HUES48 (cell line): Measurements from ENCODE around the gene RNU1-3.
"Not testable (repeated sequence)": the region's sequence is repeated elsewhere in the genome, so short reads cannot be mapped to it uniquely, and the experiment has no call there.

Experiments
- H3K27ac ChIP-seq: one replicate; pipeline ENCODE4 v1.7.0; 2013; ENCODE audit warnings: low read depth, low read length, inconsistent platforms
- H3K27me3 ChIP-seq: 2 replicates; pipeline ENCODE4 v1.6.1; 2013; ENCODE audit warnings: mild to moderate bottlenecking, low read length; ENCODE audit not compliant: control insufficient read depth, insufficient read depth
- H3K36me3 ChIP-seq: 2 replicates; pipeline ENCODE4 v1.6.1; 2013; ENCODE audit warnings: low read length; ENCODE audit not compliant: control insufficient read depth, insufficient read depth
- H3K4me1 ChIP-seq: 2 replicates; pipeline ENCODE4 v1.6.1; 2013; ENCODE audit warnings: mild to moderate bottlenecking, low read length; ENCODE audit not compliant: control insufficient read depth, insufficient read depth
- H3K4me3 ChIP-seq: 2 replicates; pipeline ENCODE4 v1.5.1; 2013; ENCODE audit warnings: mild to moderate bottlenecking, low read depth, low read length
- H3K9ac ChIP-seq: 2 replicates; pipeline ENCODE4 v1.6.1; 2013; ENCODE audit warnings: mild to moderate bottlenecking, low read depth, low read length, moderate library complexity
- H3K9me3 ChIP-seq: 2 replicates; pipeline ENCODE4 v1.6.1; 2013; ENCODE audit warnings: low read length; ENCODE audit not compliant: control insufficient read depth, insufficient read depth

The RNU1-3 gene

GRCh38 chr1:16692717-16693448 is 26.1 kb upstream of the RNU1-3 start:
- H3K27me3 ChIP-seq, result peaks cover 20% of the 10 kb centered on the region
- not testable (repeated sequence) for H3K36me3 ChIP-seq, H3K4me3 ChIP-seq, H3K4me1 ChIP-seq, H3K9me3 ChIP-seq, H3K9ac ChIP-seq, H3K27ac ChIP-seq

- not testable (repeated sequence) for H3K9me3 ChIP-seq, H3K27ac ChIP-seq, H3K9ac ChIP-seq, H3K4me1 ChIP-seq, H3K4me3 ChIP-seq, H3K36me3 ChIP-seq
- H3K27me3 ChIP-seq, result peaks cover 18% of the 10 kb centered on the region
Measured at GRCh38 chr1:16692283-16692682, 25.5 kb upstream of the RNU1-3 start.

- not testable (repeated sequence) for H3K27ac ChIP-seq, H3K9ac ChIP-seq, H3K4me3 ChIP-seq, H3K36me3 ChIP-seq, H3K9me3 ChIP-seq, H3K4me1 ChIP-seq
- H3K27me3 ChIP-seq, result peaks cover 13% of the 10 kb centered on the region
Measured at GRCh38 chr1:16690971-16691682, 24.4 kb upstream of the RNU1-3 start.

GRCh38 chr1:16687132-16687800 is 20.5 kb upstream of the RNU1-3 start:
- H3K9ac ChIP-seq, H3K27ac ChIP-seq: not testable (repeated sequence)

GRCh38 chr1:16685445-16686371 is 19.0 kb upstream of the RNU1-3 start:
- not testable (repeated sequence) for H3K4me3 ChIP-seq, H3K9ac ChIP-seq, H3K27ac ChIP-seq, H3K36me3 ChIP-seq, H3K9me3 ChIP-seq, H3K4me1 ChIP-seq, H3K27me3 ChIP-seq

More at GRCh38 chr1:16687132-16687800, 20.5 kb upstream of the RNU1-3 start:
- not testable (repeated sequence) for H3K9me3 ChIP-seq, H3K4me3 ChIP-seq, H3K36me3 ChIP-seq, H3K4me1 ChIP-seq, H3K27me3 ChIP-seq

GRCh38 chr1:16684738-16685337 is 18.1 kb upstream of the RNU1-3 start:
- H3K27ac ChIP-seq, H3K9ac ChIP-seq, H3K4me1 ChIP-seq, H3K27me3 ChIP-seq, H3K4me3 ChIP-seq, H3K9me3 ChIP-seq, H3K36me3 ChIP-seq: not testable (repeated sequence)

GRCh38 chr1:16684152-16684551 is 17.4 kb upstream of the RNU1-3 start:
- not testable (repeated sequence) for H3K27ac ChIP-seq, H3K27me3 ChIP-seq, H3K4me3 ChIP-seq, H3K9ac ChIP-seq, H3K36me3 ChIP-seq, H3K4me1 ChIP-seq, H3K9me3 ChIP-seq

GRCh38 chr1:16682803-16683202 is 16.1 kb upstream of the RNU1-3 start:
- not testable (repeated sequence) for H3K9ac ChIP-seq, H3K4me3 ChIP-seq, H3K36me3 ChIP-seq, H3K9me3 ChIP-seq, H3K4me1 ChIP-seq, H3K27ac ChIP-seq, H3K27me3 ChIP-seq

GRCh38 chr1:16680366-16680765 is 13.6 kb upstream of the RNU1-3 start:
- H3K27ac ChIP-seq, H3K27me3 ChIP-seq, H3K36me3 ChIP-seq, H3K9ac ChIP-seq, H3K4me1 ChIP-seq, H3K9me3 ChIP-seq: not testable (repeated sequence)
- H3K4me3 ChIP-seq, result peak overlapping the region; percentile 47; the same call in 1 of the 2 replicates

GRCh38 chr1:16677552-16678431 is 11.0 kb upstream of the RNU1-3 start:
- H3K27ac ChIP-seq, result no peak overlapping the region
- no peak overlapping the region for H3K4me3 ChIP-seq
- H3K9me3 ChIP-seq, result no peaks in the 10 kb centered on the region
- no peaks in the 10 kb centered on the region for H3K27me3 ChIP-seq
- H3K36me3 ChIP-seq, result no peaks in the 10 kb centered on the region
- no peak overlapping the region for H3K9ac ChIP-seq
- no peaks in the 10 kb centered on the region; the same call in 1 of the 2 replicates for H3K4me1 ChIP-seq
